GM12872 (cell line): Measurements from ENCODE around the gene RAB37.

ENCODE experiments used
- CTCF ChIP-seq: IDR thresholded peaks from 3 replicates; pipeline ENCODE4 v1.5.1; 2011; ENCODE audit warnings: low read depth, mild to moderate bottlenecking, low read length, moderate library complexity; ENCODE audit not compliant: insufficient read depth

The RAB37 gene

GRCh38 chr17:74792586-74793105 is 55.6 kb downstream of the RAB37 start:
- no peak for TF ChIP-seq CTCF

- TF ChIP-seq CTCF, result no peak
Observed at GRCh38 chr17:74795327-74796020, 58.4 kb downstream of the RAB37 start.

- no peak for TF ChIP-seq CTCF
Observed at GRCh38 chr17:74796211-74796610, 59.2 kb downstream of the RAB37 start.

- no peak for TF ChIP-seq CTCF
Observed at GRCh38 chr17:74796866-74797265, 59.8 kb downstream of the RAB37 start.
